Measurements from ENCODE around the gene LMX1B.

LMX1B gene

DNA sequence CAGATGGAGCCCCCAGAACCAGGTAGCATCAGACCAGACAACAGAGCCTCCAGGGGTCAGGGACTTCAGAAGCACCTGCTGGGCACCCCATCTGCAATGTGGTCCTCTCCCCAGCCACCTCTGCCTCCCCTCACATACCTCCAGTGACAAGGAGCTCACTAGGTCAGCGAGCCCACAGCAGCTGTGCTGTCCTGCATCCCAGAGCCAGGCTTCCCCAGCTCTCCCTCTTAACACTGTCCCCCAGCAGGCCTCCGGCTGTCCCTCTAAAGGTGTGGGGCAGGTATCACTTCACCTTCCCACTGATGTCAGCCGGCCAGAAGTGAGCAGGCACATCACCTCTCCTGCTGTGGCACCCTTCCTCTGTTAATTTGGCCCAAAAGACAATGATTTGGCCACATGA is 83.6 kb downstream of the LMX1B start:
- H3K4me3 ChIP-seq (ENCODE audit: low read depth, low read length), result no peak overlapping the region
- no peaks in the 10 kb centered on the region for H3K4me1 ChIP-seq (ENCODE audit: control insufficient read depth in 1 of 2, insufficient read depth in 2 of 2, low read length in 2 of 2)
- H3K27me3 ChIP-seq (ENCODE audit: insufficient read depth, low read length), result no peaks in the 10 kb centered on the region
- no peaks in the 10 kb centered on the region for H3K79me1 ChIP-seq (ENCODE audit: low read length)
- H2AFZ ChIP-seq (ENCODE audit: insufficient read depth, low read length, poor library complexity), result no peak overlapping the region
- H3K14ac ChIP-seq (ENCODE audit: low read length), result no peak overlapping the region
- no peak overlapping the region for H3K23ac ChIP-seq (ENCODE audit: low read length)
- H3K36me3 ChIP-seq (ENCODE audit: control insufficient read depth in 1 of 2, insufficient read depth in 2 of 2, low read length in 2 of 2), result no peaks in the 10 kb centered on the region
- no peak overlapping the region for H3K4me2 ChIP-seq (ENCODE audit: low read length)
- no peak overlapping the region for H3K27ac ChIP-seq (ENCODE audit: low read depth, low read length)
- H2BK5ac ChIP-seq (ENCODE audit: low read depth, low read length, poor library complexity), result no peak overlapping the region
- WGBS (ENCODE audit: extremely low coverage, insufficient coverage, insufficient read length), result no CpG with 5 or more reads among the region's 3 CpGs
- no peak overlapping the region for H2AK5ac ChIP-seq (ENCODE audit: low read length)
- H3K18ac ChIP-seq (ENCODE audit: low read length), result no peak overlapping the region
- H2BK120ac ChIP-seq (ENCODE audit: insufficient read depth, low read length, poor library complexity), result no peak overlapping the region
- no peak for DNase-seq
- no peak overlapping the region for H4K8ac ChIP-seq (ENCODE audit: low read depth, low read length)
- H4K12ac ChIP-seq (ENCODE audit: low read depth, low read length), result no peak overlapping the region
- H4K91ac ChIP-seq (ENCODE audit: low read depth, low read length), result no peak overlapping the region
- no peak overlapping the region for H3K9ac ChIP-seq (ENCODE audit: low read length)
- no peak overlapping the region for H2BK12ac ChIP-seq (ENCODE audit: low read length)
- H3K9me3 ChIP-seq (ENCODE audit: insufficient read depth, low read depth, low read length), result peaks cover 4% of the 10 kb centered on the region
- no peaks in the 10 kb centered on the region for H3K79me2 ChIP-seq (ENCODE audit: control insufficient read depth, insufficient read depth, low read length, poor library complexity)
- H3K4ac ChIP-seq (ENCODE audit: low read depth, low read length), result no peak overlapping the region

DNA sequence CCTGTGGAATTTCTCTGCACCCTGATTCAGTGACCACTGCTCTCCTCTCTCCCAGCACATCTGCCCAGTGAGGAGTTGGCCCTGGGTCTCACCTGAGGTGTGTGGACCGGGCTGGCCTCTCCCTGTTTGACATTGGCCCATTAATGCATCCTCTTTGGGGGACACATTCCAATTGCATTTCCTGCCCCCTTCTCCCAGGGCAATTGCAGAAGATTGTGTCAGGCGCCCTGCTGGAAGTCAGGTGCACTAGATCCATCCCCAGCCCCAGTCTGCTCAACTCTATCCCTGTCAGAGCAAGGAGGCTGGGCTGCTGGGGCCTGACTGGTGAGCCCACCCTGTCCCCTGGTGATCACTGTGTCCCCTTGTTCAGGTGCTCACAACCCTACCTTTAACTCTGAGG is 84.5 kb downstream of the LMX1B start:
- no peak overlapping the region for H3K14ac ChIP-seq (ENCODE audit: low read length)
- H3K4me2 ChIP-seq (ENCODE audit: low read length), result no peak overlapping the region
- H3K36me3 ChIP-seq (ENCODE audit: control insufficient read depth in 1 of 2, insufficient read depth in 2 of 2, low read length in 2 of 2), result no peaks in the 10 kb centered on the region
- no peak overlapping the region for H2BK5ac ChIP-seq (ENCODE audit: low read depth, low read length, poor library complexity)
- H3K4me1 ChIP-seq (ENCODE audit: control insufficient read depth in 1 of 2, insufficient read depth in 2 of 2, low read length in 2 of 2), result peaks cover 3 to 5% of the 10 kb centered on the region in 2 experiments
- H2AK5ac ChIP-seq (ENCODE audit: low read length), result no peak overlapping the region
- H2BK120ac ChIP-seq (ENCODE audit: insufficient read depth, low read length, poor library complexity), result no peak overlapping the region
- no peaks in the 10 kb centered on the region for H3K79me1 ChIP-seq (ENCODE audit: low read length)
- DNase-seq, result no peak
- H3K9ac ChIP-seq (ENCODE audit: low read length), result no peak overlapping the region
- no peak overlapping the region for H2BK12ac ChIP-seq (ENCODE audit: low read length)
- no peak overlapping the region for H3K4me3 ChIP-seq (ENCODE audit: low read depth, low read length)
- no peak overlapping the region for H3K23ac ChIP-seq (ENCODE audit: low read length)
- no CpG with 5 or more reads among the region's 2 CpGs for WGBS (ENCODE audit: extremely low coverage, insufficient coverage, insufficient read length)
- H3K4ac ChIP-seq (ENCODE audit: low read depth, low read length), result no peak overlapping the region
- no peak overlapping the region for H2AFZ ChIP-seq (ENCODE audit: insufficient read depth, low read length, poor library complexity)
- H3K18ac ChIP-seq (ENCODE audit: low read length), result no peak overlapping the region
- no peak overlapping the region for H4K8ac ChIP-seq (ENCODE audit: low read depth, low read length)
- H4K12ac ChIP-seq (ENCODE audit: low read depth, low read length), result no peak overlapping the region
- H4K91ac ChIP-seq (ENCODE audit: low read depth, low read length), result no peak overlapping the region
- no peak overlapping the region for H3K27ac ChIP-seq (ENCODE audit: low read depth, low read length)
- H3K27me3 ChIP-seq (ENCODE audit: insufficient read depth, low read length), result no peaks in the 10 kb centered on the region
- H3K9me3 ChIP-seq (ENCODE audit: insufficient read depth, low read depth, low read length), result no peaks in the 10 kb centered on the region
- no peaks in the 10 kb centered on the region for H3K79me2 ChIP-seq (ENCODE audit: control insufficient read depth, insufficient read depth, low read length, poor library complexity)

DNA sequence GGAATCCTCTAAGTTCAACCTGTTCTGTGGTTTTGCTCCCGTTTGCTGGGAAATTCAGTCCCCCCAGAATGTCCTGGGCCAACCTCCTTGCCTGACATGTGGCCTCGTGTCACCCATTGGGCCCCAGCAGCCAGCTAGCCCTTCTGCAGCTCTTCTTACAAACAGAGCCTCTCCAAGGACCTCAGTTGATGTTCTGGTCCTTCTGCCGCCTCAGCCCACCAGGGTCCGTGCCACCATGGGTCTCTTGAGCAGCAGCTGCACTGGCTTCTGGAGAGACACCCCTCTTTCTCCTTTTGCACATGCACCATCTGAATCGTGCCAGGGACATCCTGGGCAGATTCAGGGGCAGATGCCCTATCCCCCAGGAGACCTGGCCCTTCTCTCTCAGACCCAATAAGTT is 85.0 kb downstream of the LMX1B start:
- Histone ChIP-seq H3K4me2 (ENCODE audit: low read length) (no peak overlapping the region), H4K8ac (ENCODE audit: low read depth, low read length) (no peak overlapping the region), H3K36me3 (ENCODE audit: control insufficient read depth in 1 of 2, insufficient read depth in 2 of 2, low read length in 2 of 2) (no peaks in the 10 kb centered on the region), H2AFZ (ENCODE audit: insufficient read depth, low read length, poor library complexity) (no peak overlapping the region), H3K27me3 (ENCODE audit: insufficient read depth, low read length) (no peaks in the 10 kb centered on the region), H3K18ac (ENCODE audit: low read length) (no peak overlapping the region), H3K9me3 (ENCODE audit: insufficient read depth, low read depth, low read length) (no peaks in the 10 kb centered on the region), H2BK5ac (ENCODE audit: low read depth, low read length, poor library complexity) (no peak overlapping the region), H3K9ac (ENCODE audit: low read length) (no peak overlapping the region), H3K4me3 (ENCODE audit: low read depth, low read length) (no peak overlapping the region), H3K27ac (ENCODE audit: low read depth, low read length) (no peak overlapping the region), H2BK120ac (ENCODE audit: insufficient read depth, low read length, poor library complexity) (no peak overlapping the region), H3K4me1 (ENCODE audit: control insufficient read depth in 1 of 2, insufficient read depth in 2 of 2, low read length in 2 of 2) (peaks cover 3 to 6% of the 10 kb centered on the region in 2 experiments), H3K23ac (ENCODE audit: low read length) (no peak overlapping the region), H4K12ac (ENCODE audit: low read depth, low read length) (no peak overlapping the region), H3K79me2 (ENCODE audit: control insufficient read depth, insufficient read depth, low read length, poor library complexity) (no peaks in the 10 kb centered on the region), H2BK12ac (ENCODE audit: low read length) (no peak overlapping the region), H3K14ac (ENCODE audit: low read length) (no peak overlapping the region), H3K79me1 (ENCODE audit: low read length) (no peaks in the 10 kb centered on the region), H3K4ac (ENCODE audit: low read depth, low read length) (no peak overlapping the region), H4K91ac (ENCODE audit: low read depth, low read length) (no peak overlapping the region), H2AK5ac (ENCODE audit: low read length) (no peak overlapping the region)
- DNase-seq, result no peak
- WGBS (ENCODE audit: extremely low coverage, insufficient coverage, insufficient read length), result no CpG with 5 or more reads among the region's 5 CpGs

DNA sequence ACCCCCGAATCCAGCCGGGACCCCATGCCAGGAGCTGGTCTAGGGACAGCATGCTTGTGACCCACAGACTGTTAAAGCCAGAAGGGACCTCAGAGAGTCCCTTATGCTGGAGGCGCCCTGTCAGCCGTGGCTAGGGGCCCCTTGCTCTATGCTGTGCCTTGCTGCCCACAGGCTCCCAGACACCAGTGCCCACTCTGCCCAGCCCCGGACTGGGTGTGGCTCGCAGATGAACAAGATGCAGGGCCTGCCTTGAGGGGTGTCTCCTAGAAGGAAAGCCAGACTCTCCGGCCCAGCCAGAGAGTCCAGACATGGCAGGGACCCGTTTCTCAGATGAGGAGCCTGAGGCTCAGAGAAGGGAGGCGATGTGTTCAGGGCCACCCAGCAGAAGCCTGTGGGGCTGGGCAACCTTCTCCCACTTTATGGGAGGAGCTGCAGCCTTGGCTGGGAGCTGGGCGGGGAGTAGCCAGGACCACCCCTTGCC is 85.7 kb downstream of the LMX1B start:
- no peak overlapping the region for H3K4ac ChIP-seq (ENCODE audit: low read depth, low read length)
- no peak overlapping the region for H3K18ac ChIP-seq (ENCODE audit: low read length)
- no peaks in the 10 kb centered on the region for H3K79me1 ChIP-seq (ENCODE audit: low read length)
- no peak for DNase-seq
- peaks cover 5 to 8% of the 10 kb centered on the region in 2 experiments for H3K4me1 ChIP-seq (ENCODE audit: control insufficient read depth in 1 of 2, insufficient read depth in 2 of 2, low read length in 2 of 2)
- H3K36me3 ChIP-seq (ENCODE audit: control insufficient read depth in 1 of 2, insufficient read depth in 2 of 2, low read length in 2 of 2), result no peaks in the 10 kb centered on the region
- no peak overlapping the region for H3K27ac ChIP-seq (ENCODE audit: low read depth, low read length)
- H3K4me3 ChIP-seq (ENCODE audit: low read depth, low read length), result no peak overlapping the region
- H2BK12ac ChIP-seq (ENCODE audit: low read length), result no peak overlapping the region
- H3K27me3 ChIP-seq (ENCODE audit: insufficient read depth, low read length), result no peaks in the 10 kb centered on the region
- no peak overlapping the region for H2BK5ac ChIP-seq (ENCODE audit: low read depth, low read length, poor library complexity)
- no peak overlapping the region for H3K9ac ChIP-seq (ENCODE audit: low read length)
- no peak overlapping the region for H4K12ac ChIP-seq (ENCODE audit: low read depth, low read length)
- H3K4me2 ChIP-seq (ENCODE audit: low read length), result no peak overlapping the region
- no peak overlapping the region for H4K8ac ChIP-seq (ENCODE audit: low read depth, low read length)
- H3K23ac ChIP-seq (ENCODE audit: low read length), result no peak overlapping the region
- H3K14ac ChIP-seq (ENCODE audit: low read length), result no peak overlapping the region
- no peaks in the 10 kb centered on the region for H3K79me2 ChIP-seq (ENCODE audit: control insufficient read depth, insufficient read depth, low read length, poor library complexity)
- no peak overlapping the region for H4K91ac ChIP-seq (ENCODE audit: low read depth, low read length)
- H2AFZ ChIP-seq (ENCODE audit: insufficient read depth, low read length, poor library complexity), result no peak overlapping the region
- no CpG with 5 or more reads among the region's 10 CpGs for WGBS (ENCODE audit: extremely low coverage, insufficient coverage, insufficient read length)
- H2BK120ac ChIP-seq (ENCODE audit: insufficient read depth, low read length, poor library complexity), result no peak overlapping the region
- no peak overlapping the region for H2AK5ac ChIP-seq (ENCODE audit: low read length)
- no peaks in the 10 kb centered on the region for H3K9me3 ChIP-seq (ENCODE audit: insufficient read depth, low read depth, low read length)

Data from trophoblast cell (in vitro differentiated cells and primary cell).